Endometrial microvascular endothelial cells (primary cell): ENCODE results near the gene UTP11. TPM values are rescaled to one million over a fixed set of nuclear protein-coding genes. Genes with fewer than 3 reads are reported as not detected.

Experiments used
- in situ Hi-C: cut with HindIII; loops from 2 replicates; pipeline ENCODE4 v1.10.0; 2017; ENCODE audit warnings: low sequenced_read_pairs, low pct_unique_long_range_greater_than_20kb; ENCODE audit errors: inconsistent ontology term
- total RNA-seq: library from RNA; depleted of rRNA; stranded (reverse); fragments of >200 nt; gene quantifications from one replicate; pipeline ENCODE4 v1.2.3, GENCODE V29; 2015; ENCODE audit errors: inconsistent ontology term

Gene UTP11
- total RNA-seq, 1 donor from 2014 or later = 69.1 TPM

- in situ Hi-C loops = no loop called here
Measured at GRCh38 chr1:38060498-38060897, 48.0 kb downstream of the UTP11 start.

- in situ Hi-C loops = no loop called here
Measured at GRCh38 chr1:38061290-38061689, 48.8 kb downstream of the UTP11 start.

GRCh38 chr1:38061883-38062328, 49.4 kb downstream of the UTP11 start:
- in situ Hi-C loops = no loop called here

GRCh38 chr1:38062361-38063288, 50.1 kb downstream of the UTP11 start:
- in situ Hi-C loops = no loop called here

- in situ Hi-C loops = no loop called here
Measured at GRCh38 chr1:38063616-38064015, 51.1 kb downstream of the UTP11 start.

- in situ Hi-C loops = no loop called here
Measured at GRCh38 chr1:38064197-38064903, 51.8 kb downstream of the UTP11 start.

- in situ Hi-C loops = no loop called here
Measured at GRCh38 chr1:38068220-38068979, 55.9 kb downstream of the UTP11 start.

- in situ Hi-C loops = no loop called here
Measured at GRCh38 chr1:38068980-38069340, 56.4 kb downstream of the UTP11 start.

GRCh38 chr1:38071312-38072256, 59.0 kb downstream of the UTP11 start:
- in situ Hi-C loops = no loop called here

GRCh38 chr1:38072858-38073257, 60.3 kb downstream of the UTP11 start:
- in situ Hi-C loops = no loop called here

GRCh38 chr1:38073534-38074301, 61.2 kb downstream of the UTP11 start:
- in situ Hi-C loops = no loop called here

- in situ Hi-C loops = no loop called here
Measured at GRCh38 chr1:38074302-38074677, 61.8 kb downstream of the UTP11 start.

Other genes with a start within 250 kb of the UTP11 start
- not detected for gene EPHA10, start 247.6 kb upstream of the UTP11 start, total RNA-seq
- gene MANEAL, start 218.9 kb upstream of the UTP11 start, total RNA-seq = not detected
- gene C1orf122, start 204.9 kb upstream of the UTP11 start, total RNA-seq = 23.3 TPM
- gene YRDC, start 204.5 kb upstream of the UTP11 start, total RNA-seq = 25.5 TPM
- gene MTF1, start 153.1 kb upstream of the UTP11 start, total RNA-seq = 2.0 TPM
- 13.1 TPM for gene INPP5B, start 65.7 kb upstream of the UTP11 start, total RNA-seq
- 81.9 TPM for gene SF3A3, start 22.7 kb upstream of the UTP11 start, total RNA-seq
- 17.3 TPM for gene FHL3, start 7.2 kb upstream of the UTP11 start, total RNA-seq
- not detected for gene POU3F1, start 34.1 kb downstream of the UTP11 start, total RNA-seq